ENCODE measurements around the gene NDUFA7.

DNA sequence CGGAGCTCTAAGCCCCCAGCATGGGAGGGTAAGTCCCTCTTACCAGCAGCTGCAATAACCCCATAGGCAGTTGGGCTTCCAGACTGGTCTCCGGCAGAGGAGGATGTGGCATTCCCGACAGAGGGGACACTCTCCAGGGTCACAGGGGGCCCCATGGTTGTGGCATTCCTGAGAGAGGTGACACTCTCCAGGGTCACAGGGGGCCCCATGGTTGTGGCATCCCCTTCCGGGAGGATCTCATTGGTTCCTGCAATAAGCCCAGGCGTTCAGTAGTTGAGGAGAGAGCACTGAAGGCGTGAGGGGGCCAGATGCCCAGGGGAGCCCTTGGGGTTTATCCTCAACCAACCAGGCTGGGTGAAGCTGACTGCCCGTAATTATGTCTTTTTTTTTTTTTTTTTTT is 18.4 kb downstream of the NDUFA7 start:
- TF ChIP-seq POLR2A (IDR thresholded peaks at IDR 0.05; ENCODE audit: low read depth) (no peak), CTCF (IDR thresholded peaks at IDR 0.05) (no peak), POLR2AphosphoS5 (IDR thresholded peaks at IDR 0.05) (no peak), EP300 (IDR thresholded peaks at IDR 0.05) (no peak)

All from esophagus muscularis mucosa (tissue), 4 donors.